SJCRH30 (cell line): ENCODE results near the gene OTOR. TPM values are rescaled to one million over a fixed set of nuclear protein-coding genes. Genes with fewer than 3 reads are reported as not detected.

Experiments used
- DNase-seq, 2 experiments: peaks; one replicate each; pipeline ENCODE4 v3.0.0-alpha.2; 2015 to 2020
- H3K27ac ChIP-seq: fragments of 250-450 bp; sonication (Bioruptor Pico); 2 replicates; pipeline ENCODE4 v1.5.1; 2020; ENCODE audit warnings: mild to moderate bottlenecking, moderate library complexity
- H3K27me3 ChIP-seq: fragments of 250-450 bp; sonication (Bioruptor Pico); 2 replicates; pipeline ENCODE4 v1.5.1; 2020; ENCODE audit warnings: mild to moderate bottlenecking, moderate library complexity
- H3K36me3 ChIP-seq: fragments of 250-450 bp; sonication (Bioruptor Pico); 2 replicates; pipeline ENCODE4 v1.5.1; 2020; ENCODE audit warnings: mild to moderate bottlenecking, moderate library complexity
- H3K4me1 ChIP-seq: fragments of 250-450 bp; sonication (Bioruptor Pico); 2 replicates; pipeline ENCODE4 v1.5.1; 2020; ENCODE audit warnings: mild to moderate bottlenecking, moderate library complexity
- H3K4me3 ChIP-seq: fragments of 250-450 bp; sonication (Bioruptor Pico); 2 replicates; pipeline ENCODE4 v1.5.1; 2020; ENCODE audit warnings: mild to moderate bottlenecking, moderate library complexity
- H3K9me3 ChIP-seq: fragments of 250-450 bp; sonication (Bioruptor Pico); replicated peaks from 2 replicates; pipeline ENCODE4 v1.5.1; 2020; ENCODE audit warnings: mild to moderate bottlenecking, moderate library complexity
- total RNA-seq: library from RNA; depleted of rRNA; stranded (reverse); fragments of >200 nt; shearing (Covaris generic); gene quantifications from 2 replicates; pipeline ENCODE4 v1.2.3, GENCODE V29; 2014; rRNA removed

Gene OTOR
- total RNA-seq, 1 experiment from 2014 or later: not detected

DNA sequence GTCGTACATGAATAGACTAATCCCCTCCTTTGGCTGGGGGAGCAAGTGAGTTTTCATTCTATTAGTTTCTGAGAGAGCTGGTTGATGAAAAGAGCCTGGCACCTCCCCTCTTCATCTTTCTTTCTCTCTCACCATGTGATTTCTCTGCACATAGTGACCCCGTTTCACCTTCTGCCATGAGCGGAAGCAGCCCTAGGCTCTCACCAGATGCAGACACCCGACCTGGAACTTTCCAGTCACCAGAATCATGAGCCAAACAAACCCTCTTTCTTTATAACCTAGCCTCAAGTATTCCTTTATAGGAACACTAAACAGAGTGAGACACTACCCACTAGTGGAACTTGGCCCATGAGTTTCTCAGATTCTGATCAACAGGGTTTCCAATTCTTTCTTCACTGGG is 16.4 kb downstream of the OTOR start:
- no peak overlapping the region for H3K4me3 ChIP-seq
- H3K36me3 ChIP-seq: no peaks in the 10 kb centered on the region
- DNase-seq: no peak
- no peak overlapping the region for H3K27ac ChIP-seq
- H3K27me3 ChIP-seq: no peaks in the 10 kb centered on the region
- H3K4me1 ChIP-seq: no peaks in the 10 kb centered on the region
- no peaks in the 10 kb centered on the region for H3K9me3 ChIP-seq

DNA sequence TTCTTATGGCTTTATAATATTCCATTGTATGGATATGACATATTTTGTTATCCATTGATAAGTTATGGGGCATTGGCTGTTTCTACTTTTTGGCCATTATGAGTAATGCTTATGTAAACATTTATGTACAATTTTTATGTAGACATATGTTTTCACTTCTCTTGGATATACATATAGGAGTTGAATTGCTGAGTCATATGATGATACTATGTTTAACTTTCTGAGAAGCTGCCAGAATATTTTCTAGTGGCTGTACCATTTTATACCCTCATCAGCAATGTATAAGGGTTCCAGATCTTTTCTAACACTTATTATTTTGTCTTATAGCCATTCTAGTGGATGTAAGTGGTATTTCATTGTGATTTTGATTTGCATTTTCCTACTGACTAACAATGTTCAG is 23.1 kb downstream of the OTOR start:
- Histone ChIP-seq H3K4me1 (no peaks in the 10 kb centered on the region), H3K27ac (no peak overlapping the region), H3K27me3 (no peaks in the 10 kb centered on the region), H3K4me3 (no peak overlapping the region), H3K9me3 (no peaks in the 10 kb centered on the region), H3K36me3 (no peaks in the 10 kb centered on the region)
- DNase-seq: no peak

DNA sequence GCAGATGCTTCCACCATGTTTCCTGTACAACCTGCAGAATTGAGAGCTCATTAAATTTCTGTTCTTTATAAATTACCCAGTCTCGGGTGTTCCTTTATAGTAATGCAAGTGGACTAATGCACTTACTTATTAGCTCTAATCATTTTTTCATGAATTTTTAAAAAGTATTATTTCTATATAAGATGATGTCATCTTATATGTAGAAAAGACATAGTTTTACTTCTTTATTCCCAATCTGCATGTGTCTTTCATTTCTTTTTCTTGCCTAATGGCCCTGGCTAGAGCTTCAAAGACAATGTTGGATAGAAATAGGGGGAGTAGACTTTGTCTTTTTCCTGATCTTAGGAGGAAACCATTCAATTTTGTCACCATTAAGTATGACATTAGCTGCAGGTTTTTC is 27.8 kb downstream of the OTOR start:
- no peaks in the 10 kb centered on the region for H3K36me3 ChIP-seq
- H3K9me3 ChIP-seq: no peaks in the 10 kb centered on the region
- H3K27me3 ChIP-seq: no peaks in the 10 kb centered on the region
- no peak overlapping the region for H3K4me3 ChIP-seq
- H3K4me1 ChIP-seq: no peaks in the 10 kb centered on the region
- no peak for DNase-seq
- no peak overlapping the region for H3K27ac ChIP-seq

DNA sequence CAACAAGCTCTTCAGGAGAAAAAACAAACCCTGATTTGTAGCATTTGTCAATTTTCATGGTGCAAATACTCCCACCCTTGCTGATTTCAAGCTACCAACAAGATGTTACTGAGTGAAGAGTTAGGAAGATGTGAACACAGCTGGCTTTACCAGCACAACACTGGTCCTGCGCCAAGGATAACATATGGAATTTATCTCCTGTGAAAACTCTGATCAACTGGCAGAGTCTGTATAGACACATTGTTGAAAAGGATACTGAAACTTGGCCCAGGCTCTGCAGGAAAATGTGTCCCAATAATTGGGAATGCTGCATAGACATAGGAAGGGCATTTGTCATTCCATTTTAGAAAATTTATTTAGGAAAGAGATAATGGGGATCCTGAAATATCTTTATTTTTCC is 29.0 kb downstream of the OTOR start:
- H3K4me3 ChIP-seq: no peak overlapping the region
- DNase-seq: peak in 1 of 2 experiments; percentile 12
- H3K36me3 ChIP-seq: no peaks in the 10 kb centered on the region
- H3K4me1 ChIP-seq: no peaks in the 10 kb centered on the region
- H3K27ac ChIP-seq: no peak overlapping the region
- H3K9me3 ChIP-seq: peaks cover 2% of the 10 kb centered on the region; the same call in 1 of the 2 replicates
- no peaks in the 10 kb centered on the region for H3K27me3 ChIP-seq

DNA sequence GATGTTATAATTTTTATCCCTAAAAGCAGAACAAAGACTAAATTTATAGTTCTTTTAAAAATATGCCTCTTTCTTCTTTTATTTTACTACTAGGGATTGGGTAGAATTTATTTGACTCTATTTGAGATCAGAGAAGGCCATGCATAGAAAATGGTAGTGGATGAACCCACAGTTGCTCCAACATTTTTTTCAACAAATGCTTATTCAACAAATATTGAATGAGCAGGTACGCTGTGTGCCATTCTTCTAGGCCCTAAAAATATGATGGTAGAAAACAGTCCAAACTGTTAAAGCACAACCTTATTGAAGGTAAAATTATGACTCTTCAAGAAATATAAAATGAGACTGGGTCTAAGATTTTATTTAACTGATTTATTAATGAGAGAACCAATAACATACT is 30.0 kb downstream of the OTOR start:
- H3K4me1 ChIP-seq: no peaks in the 10 kb centered on the region
- H3K9me3 ChIP-seq: peaks cover 2% of the 10 kb centered on the region; the same call in 1 of the 2 replicates
- H3K27ac ChIP-seq: no peak overlapping the region
- no peak for DNase-seq
- H3K27me3 ChIP-seq: no peaks in the 10 kb centered on the region
- no peaks in the 10 kb centered on the region for H3K36me3 ChIP-seq
- no peak overlapping the region for H3K4me3 ChIP-seq

DNA sequence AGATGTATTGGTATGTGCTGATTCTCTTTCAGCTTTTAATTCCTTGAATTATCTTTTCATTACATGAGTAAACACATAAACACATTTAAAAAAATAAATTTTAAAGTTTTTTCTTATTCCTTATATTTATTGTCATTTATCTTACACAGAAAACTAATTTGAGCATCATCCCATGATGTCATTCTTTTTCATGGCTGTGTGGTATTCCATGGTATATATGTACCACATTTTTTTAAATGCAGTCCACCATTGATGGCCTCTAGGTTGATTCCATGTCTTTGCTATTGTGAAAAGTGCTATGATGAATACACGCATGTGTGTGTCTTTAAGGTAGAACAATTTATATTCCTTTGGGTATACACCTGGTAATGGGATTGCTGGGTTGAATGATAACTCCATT is 33.3 kb downstream of the OTOR start:
- Histone ChIP-seq H3K27me3 (no peaks in the 10 kb centered on the region), H3K4me3 (no peak overlapping the region), H3K36me3 (no peaks in the 10 kb centered on the region), H3K9me3 (peaks cover 2% of the 10 kb centered on the region; the same call in 1 of the 2 replicates), H3K27ac (no peak overlapping the region), H3K4me1 (no peaks in the 10 kb centered on the region)
- no peak for DNase-seq

DNA sequence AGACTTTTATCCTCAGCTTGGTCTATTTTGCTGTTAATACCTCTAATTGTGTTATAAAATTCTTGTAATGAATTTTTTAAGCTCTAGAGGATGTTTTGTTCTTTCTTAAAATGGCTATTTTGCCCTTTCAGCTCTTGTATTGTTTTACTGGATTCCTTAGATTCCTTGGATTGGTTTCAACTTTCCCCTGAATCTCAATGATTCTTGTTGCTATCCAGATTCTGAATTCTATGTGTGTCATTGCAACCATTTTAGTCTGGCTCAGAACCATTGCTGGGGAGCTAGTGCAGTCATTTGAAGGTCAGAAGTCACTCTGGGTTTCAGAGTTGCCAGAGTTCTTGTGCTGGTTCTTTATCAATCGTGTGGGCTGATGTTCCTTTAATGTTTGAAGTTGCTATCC is 37.1 kb downstream of the OTOR start:
- Histone ChIP-seq H3K36me3 (no peaks in the 10 kb centered on the region), H3K9me3 (peaks cover 2% of the 10 kb centered on the region; the same call in 1 of the 2 replicates), H3K27me3 (no peaks in the 10 kb centered on the region), H3K4me3 (no peak overlapping the region), H3K4me1 (no peaks in the 10 kb centered on the region), H3K27ac (no peak overlapping the region)
- no peak for DNase-seq

Other genes starting within 250 kb of the OTOR start
- 2.0 and 2.6 TPM in 2 replicates for gene KIF16B, start 174.9 kb upstream of the OTOR start, total RNA-seq
- 150 and 161 TPM in 2 replicates for gene SNRPB2, start 18.3 kb upstream of the OTOR start, total RNA-seq